NCI-H526 (cell line): Measurements from ENCODE around the gene MTFR1L.

Source experiments
- DNase-seq, 2 experiments: peaks; one replicate each; lab custom pipeline; 2025; lab: John Stamatoyannopoulos, UW

The MTFR1L gene

GRCh38 chr1:25861316-25862286 is 41.8 kb downstream of the MTFR1L start:
- DNase-seq = no peak

- DNase-seq = no peak
Observed at GRCh38 chr1:25862785-25863485, 43.2 kb downstream of the MTFR1L start.

GRCh38 chr1:25863486-25864262 is 43.9 kb downstream of the MTFR1L start:
- DNase-seq = no peak

- no peak for DNase-seq
Observed at GRCh38 chr1:25864434-25864833, 44.7 kb downstream of the MTFR1L start.

GRCh38 chr1:25866288-25866687 is 46.5 kb downstream of the MTFR1L start:
- DNase-seq = no peak

- peak in 1 of 2 experiments; percentile 49 for DNase-seq
Observed at GRCh38 chr1:25867210-25867991, 47.6 kb downstream of the MTFR1L start.

GRCh38 chr1:25869909-25870606 is 50.3 kb downstream of the MTFR1L start:
- no peak for DNase-seq

- no peak for DNase-seq
Observed at GRCh38 chr1:25870614-25871013, 50.9 kb downstream of the MTFR1L start.

GRCh38 chr1:25871086-25871703 is 51.4 kb downstream of the MTFR1L start:
- DNase-seq = no peak

GRCh38 chr1:25871704-25872494 is 52.1 kb downstream of the MTFR1L start:
- no peak for DNase-seq

- DNase-seq = no peak
Observed at GRCh38 chr1:25872713-25873112, 53.0 kb downstream of the MTFR1L start.

- DNase-seq = no peak
Observed at GRCh38 chr1:25873120-25873519, 53.4 kb downstream of the MTFR1L start.

GRCh38 chr1:25874209-25874608 is 54.5 kb downstream of the MTFR1L start:
- DNase-seq = no peak

GRCh38 chr1:25874635-25875153 is 54.9 kb downstream of the MTFR1L start:
- no peak for DNase-seq

- peak; percentile 21 to 84 for DNase-seq
Observed at GRCh38 chr1:25875154-25875855, 55.6 kb downstream of the MTFR1L start, which contains the start of gene PAQR7. Gene PAQR7, minus strand, starts transcription at chr1:25875708. Its CDS starts 11,869 bp downstream, at chr1:25863839.

GRCh38 chr1:25875856-25876692 is 56.3 kb downstream of the MTFR1L start:
- DNase-seq = peak in 1 of 2 experiments; percentile 60

- no peak for DNase-seq
Observed at GRCh38 chr1:25876693-25877077, 56.9 kb downstream of the MTFR1L start.

- DNase-seq = no peak
Observed at GRCh38 chr1:25877155-25877554, 57.4 kb downstream of the MTFR1L start.
